Aorta (tissue), 5 donors: Measurements from ENCODE around the gene AKR1D1. TPM values are rescaled to one million over a fixed set of nuclear protein-coding genes. Genes with fewer than 3 reads are reported as not detected.

ENCODE experiments used
- ATAC-seq: fragments of 200-7000 bp; cut with Tn5 transposase; one replicate; pipeline ENCODE4 v1.9.1; 2022; ENCODE audit warnings: moderate library complexity; ENCODE audit not compliant: low FRiP score
- DNase-seq, 2 donors: peaks; one replicate each; pipeline ENCODE4 v3.0.0-alpha.2; 2020
- H3K27ac ChIP-seq, 2 donors: one replicate each; pipeline ENCODE4 v1.5.1; 2013; ENCODE audit warnings: low read length in 2 of 2, mild to moderate bottlenecking in 2 of 2, moderate library complexity in 2 of 2, control low read depth in 1 of 2, inconsistent platforms in 1 of 2, low read depth in 1 of 2
- H3K27me3 ChIP-seq, 2 donors: one replicate each; pipeline ENCODE4 v1.6.1; 2013; ENCODE audit warnings: control low read depth in 1 of 2, low read length in 1 of 2, mild to moderate bottlenecking in 1 of 2, moderate library complexity in 1 of 2; ENCODE audit not compliant: insufficient read depth in 2 of 2, control insufficient read depth in 1 of 2
- H3K36me3 ChIP-seq, 2 donors: one replicate each; pipeline ENCODE4 v1.6.1; 2013; ENCODE audit warnings: control low read depth in 1 of 2, low read length in 1 of 2, mild to moderate bottlenecking in 1 of 2; ENCODE audit not compliant: insufficient read depth in 2 of 2, control insufficient read depth in 1 of 2
- H3K4me1 ChIP-seq, 2 donors: one replicate each; pipeline ENCODE4 v1.6.1; 2013; ENCODE audit warnings: low read length in 2 of 2, control low read depth in 1 of 2, mild to moderate bottlenecking in 1 of 2, moderate library complexity in 1 of 2; ENCODE audit not compliant: insufficient read depth in 2 of 2, control insufficient read depth in 1 of 2
- H3K4me3 ChIP-seq, 2 donors: one replicate each; pipeline ENCODE4 v1.5.1; 2013; ENCODE audit warnings: low read length in 2 of 2, control low read depth in 1 of 2, mild to moderate bottlenecking in 1 of 2
- H3K9me3 ChIP-seq: one replicate; pipeline ENCODE4 v1.6.1; 2013; ENCODE audit warnings: mild to moderate bottlenecking, low read length; ENCODE audit not compliant: control insufficient read depth
- WGBS, 2 donors: extraction: QIAGEN DNeasy Blood & Tissue Kit; methylation state at CpG; one replicate each; pipeline ENCODE4 v1.1.7; 2013; 5-methylcytosine and 5-hydroxymethylcytosine counted together
- intact Hi-C, 2 donors: fragments of 100-400 bp; cut with DNase I; formaldehyde crosslinking; loops; one replicate each; pipeline versions ENCODE4 v1.14.2 to v1.15.0; 2022
- long read RNA-seq, 2 donors: library from polyadenylated mRNA; unstranded; transcript quantifications; one replicate each; pipeline ENCODE4 v2.0.0, GENCODE V29; 2020 to 2021
- polyA plus RNA-seq, 2 donors: library from polyadenylated mRNA; stranded (reverse); fragments of 200-250 nt; gene quantifications; one replicate each; pipeline ENCODE4 v1.2.3, GENCODE V29; 2013
- total RNA-seq, 2 donors: library from RNA; stranded (reverse); fragmentation: NEBNext Ultra II Directional; extraction: Animal tissue kit (Norgen Biotek cat#: 25700); gene quantifications; one replicate each; pipeline ENCODE4 v1.2.1, GENCODE V29; 2021
- donor health status: healthy with polysubstance abuse.
- donor health status: Bipolar disorder and iron deficiency.
- donor health status: DM: no; HTN: no; CAD: no.
- donor health status: DM: no; HTN: no; CAD: no.
- donor health status: DM: yes; HTN: yes; CAD: no.

The AKR1D1 gene
- total RNA-seq = not detected
- polyA plus RNA-seq = not detected
- long read RNA-seq, donor 1 = 0 reads
- long read RNA-seq, donor 2 = 0 reads

- intact Hi-C loops = no loop called here
- no peaks in the 10 kb centered on the region for H3K9me3 ChIP-seq
Observed at GRCh38 chr7:138076196-138076595, at the start of gene AKR1D1. Gene AKR1D1, plus strand, starts transcription at chr7:138076459. Its CDS starts 60 bp downstream, at chr7:138076519.

GRCh38 chr7:138027100-138027499 is 49.2 kb upstream of the AKR1D1 start:
- Histone ChIP-seq H3K27me3 (no peaks in the 10 kb centered on the region), H3K36me3 (no peaks in the 10 kb centered on the region), H3K9me3 (no peaks in the 10 kb centered on the region), H3K4me1 (no peaks in the 10 kb centered on the region), H3K27ac (no peak overlapping the region), H3K4me3 (no peak overlapping the region)
- 39 to 53% methylated on average over 2 of the region's 2 CpGs for WGBS, 2 donors
- DNase-seq (no peak), ATAC-seq (no peak)
- intact Hi-C loops = no loop called here

More at GRCh38 chr7:138076196-138076595, at the start of gene AKR1D1:
- H3K27ac ChIP-seq = no peak within 1 kb of the TSS
- WGBS, 2 donors = 81 to 86% methylated on average over 3 of the region's 3 CpGs
- H3K4me1 ChIP-seq = no peaks in the 10 kb centered on the region
- H3K27me3 ChIP-seq = no peaks in the 10 kb centered on the region
- H3K36me3 ChIP-seq = no peaks in the 10 kb centered on the region
- ATAC-seq (no peak), DNase-seq (no peak)
- no peak within 1 kb of the TSS for H3K4me3 ChIP-seq

GRCh38 chr7:138029126-138029525 is 47.1 kb upstream of the AKR1D1 start:
- Histone ChIP-seq H3K4me3 (no peak overlapping the region), H3K27me3 (no peaks in the 10 kb centered on the region), H3K9me3 (no peaks in the 10 kb centered on the region), H3K4me1 (no peaks in the 10 kb centered on the region), H3K36me3 (no peaks in the 10 kb centered on the region), H3K27ac (no peak overlapping the region)
- intact Hi-C loops = no loop called here
- DNase-seq (no peak), ATAC-seq (no peak)
- WGBS, 2 donors = 90 to 91% methylated on average over 4 of the region's 4 CpGs

GRCh38 chr7:138029941-138030340 is 46.3 kb upstream of the AKR1D1 start:
- Histone ChIP-seq H3K27ac (no peak overlapping the region), H3K9me3 (no peaks in the 10 kb centered on the region), H3K27me3 (no peaks in the 10 kb centered on the region), H3K4me1 (no peaks in the 10 kb centered on the region), H3K4me3 (no peak overlapping the region), H3K36me3 (no peaks in the 10 kb centered on the region)
- intact Hi-C loops = no loop called here
- DNase-seq = no peak
- ATAC-seq = no peak
- WGBS, 2 donors = 91 to 94% methylated on average over 2 of the region's 2 CpGs

GRCh38 chr7:138030679-138031351 is 45.4 kb upstream of the AKR1D1 start:
- Histone ChIP-seq H3K27ac (no peak overlapping the region), H3K9me3 (no peaks in the 10 kb centered on the region), H3K4me1 (no peaks in the 10 kb centered on the region), H3K4me3 (no peak overlapping the region), H3K27me3 (no peaks in the 10 kb centered on the region), H3K36me3 (no peaks in the 10 kb centered on the region)
- DNase-seq = no peak
- WGBS, 2 donors = 91 to 92% methylated on average over 7 of the region's 7 CpGs
- intact Hi-C loops = no loop called here
- ATAC-seq = no peak

- no peaks in the 10 kb centered on the region for H3K9me3 ChIP-seq
- DNase-seq (no peak), ATAC-seq (no peak)
- no peak overlapping the region for H3K27ac ChIP-seq
- no peaks in the 10 kb centered on the region for H3K36me3 ChIP-seq
- H3K4me1 ChIP-seq = no peaks in the 10 kb centered on the region
- no peak overlapping the region for H3K4me3 ChIP-seq
- no peaks in the 10 kb centered on the region for H3K27me3 ChIP-seq
- intact Hi-C loops = no loop called here
Observed at GRCh38 chr7:138032186-138032585, 44.1 kb upstream of the AKR1D1 start.

- no peaks in the 10 kb centered on the region for H3K4me1 ChIP-seq
- no peaks in the 10 kb centered on the region for H3K27me3 ChIP-seq
- no peaks in the 10 kb centered on the region for H3K36me3 ChIP-seq
- DNase-seq = no peak
- no peak overlapping the region for H3K27ac ChIP-seq
- no peak for ATAC-seq
- intact Hi-C loops = no loop called here
- no peak overlapping the region for H3K4me3 ChIP-seq
- no peaks in the 10 kb centered on the region for H3K9me3 ChIP-seq
- WGBS, 2 donors = 47 to 56% methylated on average over 3 of the region's 3 CpGs
Observed at GRCh38 chr7:138032770-138033169, 43.5 kb upstream of the AKR1D1 start.

GRCh38 chr7:138033241-138033640 is 43.0 kb upstream of the AKR1D1 start:
- intact Hi-C loops = no loop called here
- DNase-seq (no peak), ATAC-seq (no peak)
- Histone ChIP-seq H3K4me3 (no peak overlapping the region), H3K36me3 (no peaks in the 10 kb centered on the region), H3K9me3 (no peaks in the 10 kb centered on the region), H3K4me1 (no peaks in the 10 kb centered on the region), H3K27me3 (no peaks in the 10 kb centered on the region), H3K27ac (no peak overlapping the region)
- 86 to 87% methylated on average over 4 of the region's 4 CpGs for WGBS, 2 donors

GRCh38 chr7:138036135-138036534 is 40.1 kb upstream of the AKR1D1 start:
- no peak for ATAC-seq
- H3K27ac ChIP-seq = no peak overlapping the region
- no peak for DNase-seq
- no peaks in the 10 kb centered on the region for H3K36me3 ChIP-seq
- intact Hi-C loops = no loop called here
- no peaks in the 10 kb centered on the region for H3K9me3 ChIP-seq
- H3K27me3 ChIP-seq = no peaks in the 10 kb centered on the region
- 58 to 70% methylated on average over 2 of the region's 2 CpGs for WGBS, 2 donors
- no peak overlapping the region for H3K4me3 ChIP-seq
- no peaks in the 10 kb centered on the region for H3K4me1 ChIP-seq
